Subcutaneous abdominal adipose tissue (tissue), 5 donors: ENCODE measurements around the gene PCSK5.
"Not testable (repeated sequence)": the region's sequence is repeated elsewhere in the genome, so short reads cannot be mapped to it uniquely, and the experiment has no call there.

Experiments
- H3K27ac ChIP-seq: one replicate; pipeline ENCODE4 v1.7.0; 2013; ENCODE audit warnings: low read depth, mild to moderate bottlenecking, inconsistent platforms, low read length, moderate library complexity
- H3K27me3 ChIP-seq, 5 donors: one replicate each; pipeline ENCODE4 v1.7.0; 2013; ENCODE audit warnings: low read length in 5 of 5, inconsistent platforms in 1 of 5; ENCODE audit not compliant: control insufficient read depth in 5 of 5, insufficient read depth in 4 of 5
- H3K36me3 ChIP-seq, 5 donors: one replicate each; pipeline ENCODE4 v1.7.0; 2013; ENCODE audit warnings: low read length in 5 of 5; ENCODE audit not compliant: control insufficient read depth in 5 of 5, insufficient read depth in 5 of 5
- H3K4me1 ChIP-seq, 5 donors: one replicate each; pipeline ENCODE4 v1.7.0; 2013; ENCODE audit warnings: low read length in 5 of 5, mild to moderate bottlenecking in 3 of 5, moderate library complexity in 1 of 5; ENCODE audit not compliant: control insufficient read depth in 5 of 5, insufficient read depth in 5 of 5
- H3K4me3 ChIP-seq, 5 donors: one replicate each; pipeline ENCODE4 v1.7.0; 2013; ENCODE audit warnings: low read length in 5 of 5, low read depth in 1 of 5
- H3K9ac ChIP-seq, 5 donors: one replicate each; pipeline ENCODE4 v1.7.0; 2013; ENCODE audit warnings: low read length in 5 of 5, mild to moderate bottlenecking in 4 of 5, moderate library complexity in 3 of 5
- H3K9me3 ChIP-seq, 5 donors: one replicate each; pipeline ENCODE4 v1.7.0; 2013; ENCODE audit warnings: low read length in 5 of 5; ENCODE audit not compliant: control insufficient read depth in 5 of 5
- donor health status: healthy.
- donor health status: healthy.
- donor health status: healthy.
- donor health status: healthy.
- donor health status: healthy.

The PCSK5 gene

GRCh38 chr9:76077537-76077936, 187.1 kb downstream of the PCSK5 start:
- Histone ChIP-seq H3K9ac (no peak overlapping the region), H3K4me1 (peaks cover 0 to 10% (median 4%) of the 10 kb centered on the region in 5 donors), H3K9me3 (no peaks in the 10 kb centered on the region), H3K27me3 (no peaks in the 10 kb centered on the region), H3K27ac (no peak overlapping the region), H3K4me3 (no peak overlapping the region), H3K36me3 (peaks cover 14 to 26% (median 20%) of the 10 kb centered on the region in 5 donors)

GRCh38 chr9:76081281-76081680, 190.8 kb downstream of the PCSK5 start:
- not testable (repeated sequence) for H3K9me3 ChIP-seq, H3K27me3 ChIP-seq, H3K9ac ChIP-seq, H3K4me3 ChIP-seq, H3K27ac ChIP-seq
- Histone ChIP-seq H3K4me1 (peaks cover 0 to 25% (median 4%) of the 10 kb centered on the region in 5 donors), H3K36me3 (peaks cover 5 to 14% (median 8%) of the 10 kb centered on the region in 5 donors)

GRCh38 chr9:76082057-76082456, 191.6 kb downstream of the PCSK5 start:
- Histone ChIP-seq H3K4me1 (peaks cover 0 to 25% (median 4%) of the 10 kb centered on the region in 5 donors), H3K27me3 (no peaks in the 10 kb centered on the region), H3K4me3 (no peak overlapping the region), H3K36me3 (peaks cover 5 to 14% (median 6%) of the 10 kb centered on the region in 5 donors), H3K9ac (no peak overlapping the region), H3K9me3 (no peaks in the 10 kb centered on the region), H3K27ac (peak overlapping the region; percentile 27)

- Histone ChIP-seq H3K27ac (no peak overlapping the region), H3K4me1 (peaks cover 0 to 25% (median 9%) of the 10 kb centered on the region in 5 donors), H3K9me3 (no peaks in the 10 kb centered on the region), H3K9ac (no peak overlapping the region), H3K4me3 (no peak overlapping the region), H3K36me3 (peaks cover 0 to 8% (median 3%) of the 10 kb centered on the region in 5 donors), H3K27me3 (no peaks in the 10 kb centered on the region)
These were observed 195.1 kb downstream of the PCSK5 start for GRCh38 chr9:76085596-76085995.

GRCh38 chr9:76086539-76086938, 196.1 kb downstream of the PCSK5 start:
- Histone ChIP-seq H3K4me1 (peaks cover 0 to 25% (median 15%) of the 10 kb centered on the region in 5 donors), H3K9ac (no peak overlapping the region), H3K4me3 (no peak overlapping the region), H3K36me3 (peaks cover 0 to 8% (median 5%) of the 10 kb centered on the region in 5 donors), H3K27ac (no peak overlapping the region), H3K27me3 (no peaks in the 10 kb centered on the region), H3K9me3 (no peaks in the 10 kb centered on the region)

GRCh38 chr9:76087976-76088375, 197.5 kb downstream of the PCSK5 start:
- Histone ChIP-seq H3K27me3 (no peaks in the 10 kb centered on the region), H3K9ac (no peak overlapping the region), H3K4me1 (peaks cover 0 to 15% (median 11%) of the 10 kb centered on the region in 5 donors), H3K9me3 (no peaks in the 10 kb centered on the region), H3K4me3 (no peak overlapping the region), H3K27ac (no peak overlapping the region), H3K36me3 (peaks cover 0 to 8% (median 5%) of the 10 kb centered on the region in 5 donors)

- Histone ChIP-seq H3K9me3 (no peaks in the 10 kb centered on the region), H3K27me3 (no peaks in the 10 kb centered on the region), H3K27ac (no peak overlapping the region), H3K4me3 (no peak overlapping the region), H3K9ac (no peak overlapping the region), H3K36me3 (peaks cover 3 to 8% (median 7%) of the 10 kb centered on the region in 5 donors), H3K4me1 (peaks cover 0 to 15% (median 8%) of the 10 kb centered on the region in 5 donors)
These were observed 199.9 kb downstream of the PCSK5 start for GRCh38 chr9:76090330-76090729.

- no peaks in the 10 kb centered on the region for H3K9me3 ChIP-seq
These were observed 200.4 kb downstream of the PCSK5 start for GRCh38 chr9:76090909-76091308.

GRCh38 chr9:76092572-76092971, 202.1 kb downstream of the PCSK5 start:
- Histone ChIP-seq H3K9ac (no peak overlapping the region), H3K9me3 (no peaks in the 10 kb centered on the region), H3K27me3 (no peaks in the 10 kb centered on the region), H3K4me3 (no peak overlapping the region), H3K4me1 (peaks cover 0 to 17% (median 4%) of the 10 kb centered on the region in 5 donors), H3K36me3 (peaks cover 8 to 17% (median 13%) of the 10 kb centered on the region in 5 donors), H3K27ac (no peak overlapping the region)

More at GRCh38 chr9:76090909-76091308, 200.4 kb downstream of the PCSK5 start:
- Histone ChIP-seq H3K4me1 (peaks cover 0 to 15% (median 4%) of the 10 kb centered on the region in 5 donors), H3K27me3 (no peaks in the 10 kb centered on the region), H3K9ac (no peak overlapping the region), H3K4me3 (no peak overlapping the region), H3K36me3 (peaks cover 7 to 13% (median 7%) of the 10 kb centered on the region in 5 donors), H3K27ac (no peak overlapping the region)

- peaks cover 0 to 29% (median 20%) of the 10 kb centered on the region in 5 donors for H3K4me1 ChIP-seq
- H3K36me3 ChIP-seq = peaks cover 9 to 18% (median 14%) of the 10 kb centered on the region in 5 donors
- H3K4me3 ChIP-seq = no peak overlapping the region
- H3K9ac ChIP-seq = no peak overlapping the region
- H3K27me3 ChIP-seq = no peaks in the 10 kb centered on the region
- H3K27ac ChIP-seq = no peak overlapping the region
- H3K9me3 ChIP-seq = no peaks in the 10 kb centered on the region
These were observed 205.1 kb downstream of the PCSK5 start for GRCh38 chr9:76095585-76095984.
